GOT3 (cell line): Measurements from ENCODE around the gene HLA-DQB2.

Source experiments
- DNase-seq: peaks from one replicate; lab custom pipeline; 2025; ENCODE audit warnings: mixed read lengths; lab: John Stamatoyannopoulos, UW

HLA-DQB2 gene

GRCh38 chr6:32744776-32745175, 18.6 kb downstream of the HLA-DQB2 start:
- DNase-seq: no peak

GRCh38 chr6:32742374-32742773, 21.0 kb downstream of the HLA-DQB2 start:
- DNase-seq: no peak

GRCh38 chr6:32741031-32741960, 22.0 kb downstream of the HLA-DQB2 start, which contains the start of gene HLA-DQA2:
TSS of gene HLA-DQA2 (plus strand) at chr6:32741391. CDS start at chr6:32741444, 53 bp downstream.
- no peak for DNase-seq

GRCh38 chr6:32738126-32738525, 25.2 kb downstream of the HLA-DQB2 start:
- no peak for DNase-seq

- no peak for DNase-seq
Observed at GRCh38 chr6:32718879-32719278, 44.5 kb downstream of the HLA-DQB2 start.

- DNase-seq: no peak
Observed at GRCh38 chr6:32716396-32716795, 46.9 kb downstream of the HLA-DQB2 start.

GRCh38 chr6:32713241-32713640, 50.1 kb downstream of the HLA-DQB2 start:
- no peak for DNase-seq

GRCh38 chr6:32709625-32710024, 53.7 kb downstream of the HLA-DQB2 start:
- DNase-seq: no peak
